A549 (cell line): Measurements from ENCODE around the gene IL12RB2. TPM values are rescaled to one million over a fixed set of nuclear protein-coding genes. Genes with fewer than 3 reads are reported as not detected.
A peak's percentile ranks its signal among the peaks of the same experiment; 100 is the strongest.

Experiments used
- ATAC-seq, 2 experiments: fragments of 200-7000 bp in 1 of 2; fragments of >200 bp in 1 of 2; cut with Nextera tagmentation in 1 of 2; cut with Tn5 transposase in 1 of 2; 3 replicates each; pipeline versions ENCODE4 v1.8.0 to v1.9.1; 2018 to 2020; ENCODE audit warnings: mild to moderate bottlenecking in 1 of 2, moderate library complexity in 1 of 2
- CTCF ChIA-PET: fragments of 300-600 bp; sonication (Branson Sonifier 250); formaldehyde crosslinking; extraction: SDS; loops from one replicate; lab custom pipeline; 2021; ENCODE audit warnings: antibody characterized with exemption, inconsistent platforms; lab: Yijun Ruan, JAX
- POLR2A ChIA-PET: fragments of 350-600 bp; formaldehyde crosslinking; extraction: SDS; loops from one replicate; lab custom pipeline; 2021; ENCODE audit warnings: antibody characterized with exemption, inconsistent platforms; lab: Yijun Ruan, JAX
- DNase-seq, 2 experiments: peaks; one replicate each; pipeline versions ENCODE4 v3.0.0 to v3.0.0-alpha.2; 2011 to 2016; ENCODE audit warnings: low read depth in 1 of 2, low spot score in 1 of 2
- FAIRE-seq: peaks from 2 replicates; lab custom pipeline; 2011; peaks lifted over from hg19 to GRCh38; lab: Jason Lieb, UNC
- H3K27ac ChIP-seq, 2 experiments: fragments of >200 bp; sonication (Bioruptor Twin); formaldehyde crosslinking; 3 replicates each; pipeline ENCODE4 v1.5.1; 2016 to 2017
- H3K4me1 ChIP-seq: fragments of >200 bp; sonication (Bioruptor Twin); formaldehyde crosslinking; 3 replicates; pipeline ENCODE4 v1.6.1; 2016
- H3K4me2 ChIP-seq: fragments of >200 bp; sonication (Bioruptor Twin); formaldehyde crosslinking; 3 replicates; pipeline ENCODE4 v1.6.1; 2016
- H3K4me3 ChIP-seq: fragments of >200 bp; sonication (Bioruptor Twin); formaldehyde crosslinking; 3 replicates; pipeline ENCODE4 v1.5.1; 2016
- H3K9me3 ChIP-seq: fragments of >200 bp; sonication (Bioruptor Twin); formaldehyde crosslinking; 3 replicates; pipeline ENCODE4 v1.6.1; 2016
- BHLHE40 ChIP-seq: IDR thresholded peaks from 2 replicates; pipeline ENCODE4 v1.6.1; 2012; ENCODE audit warnings: low read depth, low read length, inconsistent platforms
- CEBPB ChIP-seq, 2 experiments: fragments of >200 bp in 1 of 2; sonication (Bioruptor Twin) in 1 of 2; formaldehyde crosslinking in 1 of 2; IDR thresholded peaks; 2 replicates each; pipeline ENCODE4 v1.6.1; 2012 to 2016
- CHD2 ChIP-seq: fragments of 150-350 bp; IDR thresholded peaks from 2 replicates; pipeline ENCODE4 v1.6.1; 2014; ENCODE audit warnings: low read length; ENCODE audit not compliant: partially characterized antibody
- EHF ChIP-seq: fragments of 250-450 bp; sonication (Bioruptor Pico); IDR thresholded peaks from 2 replicates; pipeline ENCODE4 v1.5.0; 2020; ENCODE audit warnings: mild to moderate bottlenecking
- EHMT2 ChIP-seq: fragments of 200-600 bp; sonication (generic); IDR thresholded peaks from 2 replicates; pipeline ENCODE4 v1.6.1; 2016; ENCODE audit warnings: antibody characterized with exemption, low read depth, mild to moderate bottlenecking, moderate library complexity
- ESRRA ChIP-seq: fragments of 150-350 bp; IDR thresholded peaks from 2 replicates; pipeline ENCODE4 v1.6.1; 2014; ENCODE audit warnings: mild to moderate bottlenecking, low read length, borderline replicate concordance
- FOSB ChIP-seq: fragments of 250-450 bp; sonication (Bioruptor Pico); IDR thresholded peaks from 2 replicates; pipeline ENCODE4 v1.5.0; 2020; ENCODE audit warnings: mild to moderate bottlenecking, moderate library complexity
- FOSL2 ChIP-seq, 2 experiments: fragments of 450-650 bp in 1 of 2; fragments of >200 bp in 1 of 2; sonication (Bioruptor Twin) in 1 of 2; formaldehyde crosslinking; IDR thresholded peaks; 2 replicates each; pipeline versions ENCODE4 v1.5.0 to v1.6.1; 2016 to 2020; ENCODE audit warnings: mild to moderate bottlenecking in 1 of 2, moderate library complexity in 1 of 2
- FOXS1 ChIP-seq: fragments of 250-450 bp; sonication (Bioruptor Pico); IDR thresholded peaks from 2 replicates; pipeline ENCODE4 v1.5.0; 2020; ENCODE audit warnings: mild to moderate bottlenecking, moderate library complexity
- GATA3 ChIP-seq: IDR thresholded peaks from 2 replicates; pipeline ENCODE4 v1.6.1; 2012; ENCODE audit warnings: borderline replicate concordance
- HOXA7 ChIP-seq: fragments of 250-450 bp; sonication (Bioruptor Pico); IDR thresholded peaks from 2 replicates; pipeline ENCODE4 v1.5.0; 2020; ENCODE audit warnings: mild to moderate bottlenecking, moderate library complexity
- HOXB13 ChIP-seq: fragments of 250-450 bp; sonication (Bioruptor Pico); IDR thresholded peaks from 2 replicates; pipeline ENCODE4 v1.5.0; 2020; ENCODE audit warnings: low read depth, mild to moderate bottlenecking, moderate library complexity
- HOXB5 ChIP-seq: fragments of 250-450 bp; sonication (Bioruptor Pico); IDR thresholded peaks from 2 replicates; pipeline ENCODE4 v1.5.0; 2020; ENCODE audit warnings: mild to moderate bottlenecking, moderate library complexity
- JUNB ChIP-seq: fragments of >200 bp; sonication (Bioruptor Twin); formaldehyde crosslinking; IDR thresholded peaks from 2 replicates; pipeline ENCODE4 v1.6.1; 2016
- KDM5A ChIP-seq: fragments of 200-600 bp; sonication (generic); IDR thresholded peaks from 2 replicates; pipeline ENCODE4 v1.6.1; 2016; ENCODE audit warnings: antibody characterized with exemption, mild to moderate bottlenecking
- MYC ChIP-seq: IDR thresholded peaks from 2 replicates; pipeline ENCODE4 v1.6.1; 2012; ENCODE audit warnings: mild to moderate bottlenecking, inconsistent platforms, low read length, improper control_type of control experiment, borderline replicate concordance
- PHF8 ChIP-seq: fragments of 200-600 bp; sonication (generic); IDR thresholded peaks from 2 replicates; pipeline ENCODE4 v1.6.1; 2016; ENCODE audit warnings: low read depth, mild to moderate bottlenecking, antibody characterized with exemption, moderate library complexity, borderline replicate concordance
- RCOR1 ChIP-seq: fragments of 150-350 bp; IDR thresholded peaks from 2 replicates; pipeline ENCODE4 v1.6.1; 2014; ENCODE audit warnings: antibody characterized with exemption, low read length, low read depth
- RFX5 ChIP-seq: fragments of 450-650 bp; IDR thresholded peaks from 2 replicates; pipeline ENCODE4 v1.7.1; 2014; ENCODE audit warnings: antibody characterized with exemption, mild to moderate bottlenecking, moderate library complexity
- RNF2 ChIP-seq: fragments of 200-600 bp; sonication (generic); IDR thresholded peaks from 2 replicates; pipeline ENCODE4 v1.6.1; 2016; ENCODE audit warnings: low read depth, mild to moderate bottlenecking, antibody characterized with exemption, moderate library complexity, borderline replicate concordance
- SREBF2 ChIP-seq: fragments of 450-650 bp; IDR thresholded peaks from 2 replicates; pipeline ENCODE4 v1.6.1; 2014; ENCODE audit warnings: mild to moderate bottlenecking, moderate library complexity
- TFCP2L1 ChIP-seq: fragments of 250-450 bp; sonication (Bioruptor Pico); IDR thresholded peaks from 2 replicates; pipeline ENCODE4 v1.5.0; 2021; ENCODE audit warnings: mild to moderate bottlenecking
- USF2 ChIP-seq: fragments of 450-650 bp; IDR thresholded peaks from 2 replicates; pipeline ENCODE4 v1.6.1; 2014; ENCODE audit warnings: antibody characterized with exemption
- ZFP36 ChIP-seq: fragments of 450-650 bp; IDR thresholded peaks from 2 replicates; pipeline ENCODE4 v1.6.1; 2014; ENCODE audit warnings: borderline replicate concordance; ENCODE audit not compliant: partially characterized antibody
- ZSCAN20 ChIP-seq: fragments of 250-450 bp; sonication (Bioruptor Pico); IDR thresholded peaks from 2 replicates; pipeline ENCODE4 v1.8.0; 2022; ENCODE audit warnings: mild to moderate bottlenecking, moderate library complexity
- WGBS: methylation state at CpG from one replicate; pipeline ENCODE4 v1.1.6; 2017; ENCODE audit errors: missing lambda C conversion rate; 5-methylcytosine and 5-hydroxymethylcytosine counted together
- polyA plus RNA-seq, 4 experiments: library from polyadenylated mRNA; depleted of rRNA in 3 of 4; stranded (reverse); fragments of >200 nt; fragmentation: RNase III in 1 of 4; extraction: RNeasy Plus Mini Kit Qiagen cat#74134 plus additional on column Dnase treatment in 1 of 4; gene quantifications; 2 replicates in 3 of 4; 3 replicates in 1 of 4; pipeline ENCODE4 v1.2.3, GENCODE V29; 2011 to 2017
- TF ChIP-seq, protein P1 (sequence below): fragments of >200 bp; sonication (Bioruptor Twin); formaldehyde crosslinking; IDR thresholded peaks from 3 replicates; pipeline ENCODE4 v1.6.1; 2016
- TF ChIP-seq, protein P2 (sequence below): fragments of 250-450 bp; sonication (Bioruptor Pico); IDR thresholded peaks from 2 replicates; pipeline ENCODE4 v1.5.0; 2021; ENCODE audit warnings: mild to moderate bottlenecking, moderate library complexity, borderline replicate concordance

Gene IL12RB2
- polyA plus RNA-seq, 2 of the 4 experiments (the other 2 are of a cell fraction): not detected

DNA sequence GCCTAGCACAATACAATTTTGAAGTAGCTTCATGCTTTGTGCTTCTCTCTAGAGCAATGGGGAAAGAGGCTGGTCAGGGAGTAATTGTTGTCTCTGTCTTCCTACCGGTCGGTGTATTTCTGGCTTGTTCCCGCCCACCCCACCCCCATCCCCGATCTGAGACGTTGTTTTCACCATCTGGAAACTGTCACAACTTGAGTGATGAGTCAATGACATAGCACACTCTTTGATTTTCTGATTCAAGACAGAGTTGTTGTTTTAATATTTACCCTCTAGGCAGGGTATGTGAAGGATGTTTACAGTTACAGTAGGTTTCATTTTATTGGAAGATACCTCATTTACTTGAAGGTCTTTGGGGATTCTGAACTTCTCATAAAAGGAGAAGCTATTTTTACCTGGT, 7.0 kb downstream of the IL12RB2 start:
- DNase-seq (no peak), FAIRE-seq (no peak), ATAC-seq (no peak)
- 3% methylated on average over 3 of the region's 5 CpGs for WGBS
- Histone ChIP-seq H3K4me2 (peak overlapping the region; percentile 27; the same call in 1 of the 3 replicates), H3K9me3 (no peaks in the 10 kb centered on the region), H3K4me3 (no peak overlapping the region), H3K4me1 (no peaks in the 10 kb centered on the region), H3K27ac (no peak overlapping the region)
- ChIA-PET POLR2A (no interaction called here), CTCF (interaction anchor here (0.6 to 0.9 kb wide), 2 partner anchors 165 to 173 kb away, joined by 3 read pairs; no protein-coding TSS in a partner anchor)
- TF ChIP-seq ESRRA (no peak), EHMT2 (no peak), ZFP36 (no peak), BHLHE40 (no peak), ZSCAN20 (no peak), FOSL2 (IDR thresholded peaks at IDR 0.05) (no peak), FOSL2 (CRISPR knock-in tag; IDR thresholded peaks at IDR 0.05) (no peak), FOXS1 (CRISPR knock-in tag) (no peak), PHF8 (no peak)

DNA sequence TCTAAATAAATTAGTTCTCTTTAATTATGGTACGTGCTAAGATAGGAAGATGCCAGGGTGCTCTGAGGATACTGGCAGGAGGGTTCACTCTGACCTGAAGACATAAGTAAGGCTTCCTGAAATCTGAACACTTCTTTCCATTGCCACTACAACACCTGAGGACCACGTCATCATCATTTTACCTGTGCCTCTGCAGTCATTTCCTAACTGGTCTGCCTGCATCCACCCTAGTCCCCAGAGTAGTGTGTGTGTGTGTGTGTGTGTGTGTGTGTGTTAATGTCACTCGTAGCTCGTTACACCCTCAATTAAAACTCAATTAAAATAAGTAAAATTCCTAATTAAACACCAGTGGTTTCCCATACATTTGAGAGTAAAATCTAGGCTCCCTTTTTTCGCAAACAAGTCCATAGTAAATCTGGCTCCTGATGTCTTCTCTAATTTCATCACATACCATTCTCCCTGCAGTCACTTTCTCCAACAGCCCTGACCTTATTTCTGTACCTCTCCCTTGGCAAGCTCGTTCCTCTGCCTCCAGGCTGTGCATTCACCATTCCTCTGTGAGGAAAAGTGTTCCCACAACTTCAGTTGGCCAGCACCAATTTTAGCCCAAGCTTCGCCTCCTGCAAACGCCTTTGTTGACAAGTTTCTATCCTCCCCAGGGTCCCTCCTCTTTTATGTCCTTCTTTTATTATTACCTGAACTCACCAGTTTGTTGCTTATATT, 8.7 kb downstream of the IL12RB2 start:
- POLR2A ChIA-PET: no interaction called here
- no peak for DNase-seq
- 22% methylated on average over 8 of the region's 8 CpGs for WGBS
- TF ChIP-seq JUNB (no peak), ZSCAN20 (no peak), HOXB13 (CRISPR knock-in tag) (no peak), HOXB5 (no peak), GATA3 (no peak), PHF8 (no peak), EHF (CRISPR knock-in tag) (no peak)
- TF ChIP-seq, protein P1, sequence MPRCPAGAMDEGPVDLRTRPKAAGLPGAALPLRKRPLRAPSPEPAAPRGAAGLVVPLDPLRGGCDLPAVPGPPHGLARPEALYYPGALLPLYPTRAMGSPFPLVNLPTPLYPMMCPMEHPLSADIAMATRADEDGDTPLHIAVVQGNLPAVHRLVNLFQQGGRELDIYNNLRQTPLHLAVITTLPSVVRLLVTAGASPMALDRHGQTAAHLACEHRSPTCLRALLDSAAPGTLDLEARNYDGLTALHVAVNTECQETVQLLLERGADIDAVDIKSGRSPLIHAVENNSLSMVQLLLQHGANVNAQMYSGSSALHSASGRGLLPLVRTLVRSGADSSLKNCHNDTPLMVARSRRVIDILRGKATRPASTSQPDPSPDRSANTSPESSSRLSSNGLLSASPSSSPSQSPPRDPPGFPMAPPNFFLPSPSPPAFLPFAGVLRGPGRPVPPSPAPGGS: no peak
- CTCF ChIA-PET: interaction anchor here (0.6 kb wide), 1 partner anchor 82 kb away, joined by 3 read pairs; no protein-coding TSS in a partner anchor
- ATAC-seq: no peak
- H3K27ac ChIP-seq: no peak overlapping the region
- FAIRE-seq: no peak
- no peak overlapping the region for H3K4me3 ChIP-seq
- H3K4me2 ChIP-seq: no peak overlapping the region
- H3K9me3 ChIP-seq: no peaks in the 10 kb centered on the region
- H3K4me1 ChIP-seq: no peaks in the 10 kb centered on the region

DNA sequence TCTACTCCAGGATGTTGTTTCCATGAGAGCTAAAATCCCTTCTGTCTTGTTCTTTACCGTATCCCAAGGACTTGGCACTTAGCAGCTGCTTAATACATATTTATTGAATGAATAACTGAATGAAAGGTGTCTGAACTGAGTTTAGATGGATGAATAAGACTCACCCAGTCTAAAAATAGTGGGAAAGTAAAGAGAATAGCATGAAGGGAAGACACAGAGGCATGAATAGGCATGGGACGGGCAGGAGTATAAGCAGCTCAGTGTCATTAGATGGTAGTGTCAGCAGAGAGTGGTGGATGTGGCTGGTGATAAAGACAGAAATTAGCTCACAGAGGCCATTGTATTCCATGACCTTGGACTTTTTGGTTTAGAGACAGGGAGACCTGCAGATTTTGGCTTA, 9.2 kb downstream of the IL12RB2 start:
- ATAC-seq: no peak
- WGBS: 43% methylated on average over 2 of the region's 2 CpGs
- H3K9me3 ChIP-seq: no peaks in the 10 kb centered on the region
- FAIRE-seq: no peak
- ChIA-PET POLR2A (no interaction called here), CTCF (interaction anchor here (0.6 kb wide), 1 partner anchor 82 kb away, joined by 3 read pairs; no protein-coding TSS in a partner anchor)
- no peak for DNase-seq
- no peak overlapping the region for H3K27ac ChIP-seq
- H3K4me2 ChIP-seq: no peak overlapping the region
- H3K4me3 ChIP-seq: no peak overlapping the region
- no peak for TF ChIP-seq FOSL2 (IDR thresholded peaks at IDR 0.05)
- no peak for TF ChIP-seq FOSL2 (CRISPR knock-in tag; IDR thresholded peaks at IDR 0.05)
- TF ChIP-seq EHMT2: no peak
- TF ChIP-seq MYC: no peak
- TF ChIP-seq, protein P2, sequence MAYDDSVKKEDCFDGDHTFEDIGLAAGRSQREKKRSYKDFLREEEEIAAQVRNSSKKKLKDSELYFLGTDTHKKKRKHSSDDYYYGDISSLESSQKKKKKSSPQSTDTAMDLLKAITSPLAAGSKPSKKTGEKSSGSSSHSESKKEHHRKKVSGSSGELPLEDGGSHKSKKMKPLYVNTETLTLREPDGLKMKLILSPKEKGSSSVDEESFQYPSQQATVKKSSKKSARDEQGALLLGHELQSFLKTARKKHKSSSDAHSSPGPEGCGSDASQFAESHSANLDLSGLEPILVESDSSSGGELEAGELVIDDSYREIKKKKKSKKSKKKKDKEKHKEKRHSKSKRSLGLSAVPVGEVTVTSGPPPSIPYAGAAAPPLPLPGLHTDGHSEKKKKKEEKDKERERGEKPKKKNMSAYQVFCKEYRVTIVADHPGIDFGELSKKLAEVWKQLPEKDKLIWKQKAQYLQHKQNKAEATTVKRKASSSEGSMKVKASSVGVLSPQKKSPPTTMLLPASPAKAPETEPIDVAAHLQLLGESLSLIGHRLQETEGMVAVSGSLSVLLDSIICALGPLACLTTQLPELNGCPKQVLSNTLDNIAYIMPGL (CRISPR knock-in tag): no peak
- TF ChIP-seq USF2: no peak
- TF ChIP-seq CHD2: no peak
- no peak for TF ChIP-seq RCOR1
- no peak for TF ChIP-seq RNF2
- TF ChIP-seq RFX5: no peak
- TF ChIP-seq FOSB: no peak
- TF ChIP-seq TFCP2L1: no peak
- TF ChIP-seq KDM5A: no peak
- no peak for TF ChIP-seq ESRRA
- TF ChIP-seq SREBF2: no peak
- TF ChIP-seq CEBPB (IDR thresholded peaks at IDR 0.05): no peak
- TF ChIP-seq BHLHE40: no peak
- no peak for TF ChIP-seq HOXA7
- H3K4me1 ChIP-seq: no peaks in the 10 kb centered on the region
